Astrocyte (in vitro differentiated cells and primary cell): Measurements from ENCODE around the gene OPRL1. TPM values are rescaled to one million over a fixed set of nuclear protein-coding genes. Genes with fewer than 3 reads are reported as not detected.

Source experiments
- DNase-seq: peaks from one replicate; pipeline ENCODE4 v3.0.0-alpha.2; 2010; ENCODE audit warnings: low read depth
- FAIRE-seq: peaks from 2 replicates; lab custom pipeline; 2011; peaks lifted over from hg19 to GRCh38; lab: Jason Lieb, UNC
- H2AFZ ChIP-seq: 2 replicates; pipeline ENCODE4 v1.6.0; 2012; ENCODE audit warnings: low read depth, low read length, inconsistent platforms
- H3K27ac ChIP-seq: 2 replicates; pipeline ENCODE4 v1.5.1; 2011; ENCODE audit warnings: low read depth, low read length, inconsistent platforms
- H3K27me3 ChIP-seq: 2 replicates; pipeline ENCODE4 v1.6.0; 2011; ENCODE audit warnings: low read length, inconsistent platforms; ENCODE audit not compliant: insufficient read depth
- H3K36me3 ChIP-seq: 2 replicates; pipeline ENCODE4 v1.5.1; 2011; ENCODE audit warnings: low read length, inconsistent platforms; ENCODE audit not compliant: insufficient read depth
- H3K4me1 ChIP-seq: 2 replicates; pipeline ENCODE4 v1.5.1; 2011; ENCODE audit warnings: low read length, inconsistent platforms; ENCODE audit not compliant: insufficient read depth
- H3K4me2 ChIP-seq: 2 replicates; pipeline ENCODE4 v1.6.0; 2012; ENCODE audit warnings: low read length, inconsistent platforms
- H3K4me3 ChIP-seq: 2 replicates; pipeline ENCODE4 v1.5.1; 2011; ENCODE audit warnings: low read depth, mild to moderate bottlenecking, low read length, inconsistent platforms; ENCODE audit not compliant: insufficient read depth
- H3K79me2 ChIP-seq: 2 replicates; pipeline ENCODE4 v1.6.0; 2012; ENCODE audit warnings: mild to moderate bottlenecking, low read length, inconsistent platforms; ENCODE audit not compliant: insufficient read depth
- H3K9ac ChIP-seq: 2 replicates; pipeline ENCODE4 v1.6.0; 2012; ENCODE audit warnings: mild to moderate bottlenecking, low read length, inconsistent platforms
- H3K9me3 ChIP-seq: 2 replicates; pipeline ENCODE4 v1.5.1; 2012; ENCODE audit warnings: low read depth, mild to moderate bottlenecking, low read length, inconsistent platforms; ENCODE audit not compliant: insufficient read depth
- H4K20me1 ChIP-seq: 2 replicates; pipeline ENCODE4 v1.6.0; 2012; ENCODE audit warnings: low read length, inconsistent platforms; ENCODE audit not compliant: insufficient read depth
- H3K27ac Mint-ChIP-seq: one replicate; pipeline ENCODE4 v1.8.0; 2021; ENCODE audit warnings: mild to moderate bottlenecking, mixed read lengths; ENCODE audit not compliant: unreplicated experiment
- H3K27me3 Mint-ChIP-seq: one replicate; pipeline ENCODE4 v1.8.0; 2021; ENCODE audit warnings: low read depth, mixed read lengths; ENCODE audit not compliant: unreplicated experiment
- H3K36me3 Mint-ChIP-seq: one replicate; pipeline ENCODE4 v1.8.0; 2021; ENCODE audit warnings: low read depth, mixed read lengths; ENCODE audit not compliant: unreplicated experiment
- H3K4me1 Mint-ChIP-seq: one replicate; pipeline ENCODE4 v1.8.0; 2021; ENCODE audit warnings: low read depth, mixed read lengths; ENCODE audit not compliant: unreplicated experiment
- H3K4me3 Mint-ChIP-seq: one replicate; pipeline ENCODE4 v1.8.0; 2021; ENCODE audit warnings: mild to moderate bottlenecking, moderate library complexity, mixed read lengths; ENCODE audit not compliant: unreplicated experiment
- H3K9me3 Mint-ChIP-seq: one replicate; pipeline ENCODE4 v1.8.0; 2021; ENCODE audit warnings: mild to moderate bottlenecking, mixed read lengths; ENCODE audit not compliant: unreplicated experiment
- CTCF ChIP-seq: IDR thresholded peaks from 2 replicates; pipeline ENCODE4 v1.5.1; 2011; ENCODE audit warnings: low read depth, mild to moderate bottlenecking, inconsistent platforms, low read length, moderate library complexity; ENCODE audit not compliant: insufficient read depth
- EZH2 ChIP-seq: IDR thresholded peaks from 2 replicates; pipeline ENCODE4 v1.6.1; 2012; ENCODE audit warnings: mild to moderate bottlenecking, low read length, inconsistent platforms; ENCODE audit not compliant: insufficient read depth
- total RNA-seq: library from RNA; stranded (reverse); gene quantifications from 2 replicates; pipeline ENCODE4 v1.2.1, GENCODE V29; 2021

The OPRL1 gene
- total RNA-seq, 1 donor from 2014 or later: 2.8 TPM

DNA sequence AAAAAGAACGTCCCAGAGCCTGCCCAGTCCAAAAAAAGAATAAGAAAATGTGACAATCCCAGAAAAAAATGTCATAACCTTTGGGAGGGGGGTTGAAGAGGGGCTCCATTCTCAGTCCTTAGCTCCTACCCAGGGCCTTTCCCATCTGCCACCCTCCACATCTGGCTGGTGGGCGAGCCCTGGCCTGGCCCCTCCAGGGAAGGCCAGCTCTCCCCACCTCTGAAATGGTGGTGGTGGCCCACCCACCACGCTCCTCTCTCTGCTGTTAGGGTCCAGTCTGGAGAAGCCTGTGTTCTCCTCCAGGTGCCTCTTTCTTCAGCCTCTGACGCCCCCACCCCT is 979 bp upstream of the OPRL1 start:
- no peak for FAIRE-seq
- Histone ChIP-seq H4K20me1 (peaks cover 15% of the 10 kb centered on the region), H3K36me3 (no peaks in the 10 kb centered on the region), H3K4me2 (peak overlapping the region; percentile 96), H3K9ac (peak overlapping the region; percentile 79), H2AFZ (no peak overlapping the region), H3K27ac (no peak overlapping the region), H3K27me3 (peaks cover 6% of the 10 kb centered on the region), H3K4me3 (peak overlapping the region; percentile 66), H3K9me3 (no peaks in the 10 kb centered on the region), H3K4me1 (peaks cover 12% of the 10 kb centered on the region), H3K79me2 (no peaks in the 10 kb centered on the region)
- no peak for TF ChIP-seq CTCF
- TF ChIP-seq EZH2: no peak
- Mint-ChIP-seq H3K9me3 (no peaks in the 10 kb centered on the region), H3K27me3 (no peaks in the 10 kb centered on the region), H3K4me1 (no peaks in the 10 kb centered on the region), H3K4me3 (peak overlapping the region; percentile 80), H3K27ac (no peak overlapping the region), H3K36me3 (no peaks in the 10 kb centered on the region)
- no peak for DNase-seq

GRCh38 chr20:64079273-64080012 is 439 bp upstream of the OPRL1 start, which contains the start of gene RGS19:
Gene RGS19, minus strand, starts transcription at chr20:64079518. Its CDS starts 2,632 bp downstream, at chr20:64076886.
- Histone ChIP-seq H3K4me3 (peak within 1 kb of the TSS; percentile 66), H3K9me3 (no peaks in the 10 kb centered on the region), H3K4me2 (peak within 1 kb of the TSS; percentile 96), H3K27me3 (peaks cover 9% of the 10 kb centered on the region), H3K9ac (peak within 1 kb of the TSS; percentile 79), H3K4me1 (peaks cover 16% of the 10 kb centered on the region), H3K79me2 (no peaks in the 10 kb centered on the region), H3K36me3 (no peaks in the 10 kb centered on the region), H3K27ac (no peak within 1 kb of the TSS), H2AFZ (peak within 1 kb of the TSS; percentile 86), H4K20me1 (peaks cover 15% of the 10 kb centered on the region)
- FAIRE-seq: no peak
- H3K4me1 Mint-ChIP-seq: no peaks in the 10 kb centered on the region
- H3K27me3 Mint-ChIP-seq: peaks cover 3% of the 10 kb centered on the region
- H3K36me3 Mint-ChIP-seq: no peaks in the 10 kb centered on the region
- DNase-seq: peak; percentile 42
- TF ChIP-seq EZH2 (no peak), CTCF (no peak)
- H3K9me3 Mint-ChIP-seq: peaks cover 1% of the 10 kb centered on the region
- H3K4me3 Mint-ChIP-seq: peak within 1 kb of the TSS; percentile 85
- no peak within 1 kb of the TSS for H3K27ac Mint-ChIP-seq
